Posterior vena cava (tissue), 2 donors: ENCODE data around the gene LCE1C. TPM values are rescaled to one million over a fixed set of nuclear protein-coding genes. Genes with fewer than 3 reads are reported as not detected.

Experiments used
- DNase-seq: peaks from one replicate; pipeline ENCODE4 v3.0.0-alpha.2; 2020; ENCODE audit warnings: low spot score
- intact Hi-C, 2 donors: fragments of 100-400 bp; cut with DNase I; formaldehyde crosslinking; loops; one replicate each; pipeline versions ENCODE4 v1.14.1 to v1.14.2; 2022 to 2023
- total RNA-seq, 2 donors: library from RNA; stranded (reverse); fragmentation: NEBNext Ultra II Directional; extraction: Animal tissue kit (Norgen Biotek cat#: 25700); gene quantifications; one replicate each; pipeline ENCODE4 v1.2.1, GENCODE V29; 2021
- donor health status: DM: yes; HTN: yes; CAD: no.
- donor health status: DM: yes; HTN: yes; CAD: no.

The LCE1C gene
- total RNA-seq, 2 donors from 2014 or later: not detected

DNA sequence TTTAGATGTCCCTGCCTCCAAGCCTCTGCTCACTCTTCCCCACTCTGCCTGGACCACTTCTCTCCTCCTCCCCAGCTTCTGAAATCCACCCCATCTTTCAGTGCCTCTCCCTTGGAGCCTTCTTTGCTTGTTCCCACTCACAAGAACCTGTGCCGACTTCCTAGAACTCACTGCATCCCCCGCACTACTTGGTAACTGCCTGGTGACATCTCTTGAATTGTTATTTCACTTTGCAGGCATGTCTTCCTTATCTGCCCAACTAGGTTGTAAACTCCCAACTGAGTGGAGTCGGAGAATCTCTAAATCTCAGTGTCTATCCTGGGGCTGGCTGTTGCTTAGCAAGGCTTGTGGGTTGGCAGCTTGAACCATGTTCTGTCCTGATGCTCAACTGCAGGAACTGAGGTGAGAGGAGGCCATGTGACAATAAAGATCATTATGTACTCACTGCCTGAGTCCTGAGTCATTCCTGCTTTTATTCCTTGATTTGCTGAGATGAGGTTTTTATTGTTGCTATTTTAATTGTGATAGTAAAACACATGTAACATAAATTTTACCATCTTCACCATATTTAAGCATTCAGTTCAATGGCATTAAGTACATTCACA lies 44.7 kb downstream of the LCE1C start:
- no peak for DNase-seq
- intact Hi-C loops: loop anchor here in 1 of 2 donors (1.0 kb wide), 1 partner anchor 47 kb away; no protein-coding TSS in a partner anchor

GRCh38 chr1:152760551-152761190 lies 45.8 kb downstream of the LCE1C start:
- intact Hi-C loops: loop anchor here in 1 of 2 donors (1.0 kb wide), 1 partner anchor 46 kb away; no protein-coding TSS in a partner anchor

DNA sequence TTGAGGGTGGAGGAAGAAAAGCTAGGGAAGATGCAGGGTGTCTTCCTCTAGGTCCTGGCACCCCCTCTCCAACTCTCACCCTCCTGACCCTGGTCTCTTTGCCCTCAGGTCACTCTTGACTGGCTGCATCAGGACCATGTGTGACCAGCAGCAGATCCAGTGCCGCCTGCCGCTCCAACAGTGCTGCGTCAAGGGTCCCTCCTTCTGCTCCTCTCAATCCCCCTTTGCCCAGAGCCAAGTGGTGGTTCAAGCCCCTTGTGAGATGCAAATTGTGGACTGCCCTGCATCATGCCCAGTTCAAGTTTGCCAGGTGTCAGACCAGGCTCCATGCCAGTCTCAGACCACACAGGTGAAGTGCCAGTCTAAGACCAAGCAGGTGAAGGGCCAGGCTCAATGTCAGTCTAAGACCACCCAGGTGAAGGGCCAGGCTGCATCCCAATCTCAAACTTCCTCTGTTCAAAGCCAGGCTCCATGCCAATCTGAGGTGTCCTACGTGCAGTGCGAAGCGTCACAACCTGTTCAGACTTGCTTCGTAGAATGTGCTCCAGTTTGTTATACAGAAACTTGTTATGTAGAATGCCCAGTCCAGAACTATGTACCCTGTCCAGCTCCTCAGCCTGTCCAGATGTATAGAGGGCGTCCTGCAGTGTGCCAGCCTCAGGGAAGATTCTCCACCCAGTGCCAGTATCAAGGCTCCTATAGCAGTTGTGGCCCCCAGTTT lies 46.8 kb downstream of the LCE1C start:
- intact Hi-C loops: no loop called here
- DNase-seq: no peak

More at GRCh38 chr1:152760551-152761190, 45.8 kb downstream of the LCE1C start:
- DNase-seq: no peak

- intact Hi-C loops: no loop called here
- no peak for DNase-seq
Observed at GRCh38 chr1:152758636-152759035, 47.8 kb downstream of the LCE1C start.

GRCh38 chr1:152757747-152758146 lies 48.7 kb downstream of the LCE1C start, which contains the start of gene KPRP:
Gene KPRP, plus strand, starts transcription at chr1:152758025. Its CDS starts 1,564 bp downstream, at chr1:152759589.
- DNase-seq: no peak
- intact Hi-C loops: no loop called here

DNA sequence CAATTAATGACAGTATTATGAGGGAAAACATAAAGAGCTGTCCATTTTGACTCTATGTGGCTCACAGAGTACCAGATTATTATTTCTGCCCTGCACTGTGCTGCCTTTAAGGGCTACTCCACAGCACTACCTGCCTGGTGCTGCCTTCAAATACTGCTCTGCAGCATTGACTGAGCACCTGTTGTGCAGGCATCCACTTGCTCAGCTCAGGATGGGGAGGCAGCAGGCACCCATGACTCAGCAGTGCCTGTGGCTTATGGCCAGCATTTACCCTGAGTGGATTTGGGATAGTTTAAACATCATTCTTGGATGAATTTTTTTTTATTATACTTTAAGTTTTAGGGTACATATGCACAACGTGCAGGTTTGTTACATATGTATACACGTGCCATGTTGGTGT lies 49.6 kb downstream of the LCE1C start:
- DNase-seq: no peak
- intact Hi-C loops: no loop called here

Other genes starting within 250 kb of the LCE1C start
- not detected for gene LCE3E, start 239.9 kb downstream of the LCE1C start, total RNA-seq
- not detected for gene LCE3D, start 226.1 kb downstream of the LCE1C start, total RNA-seq
- gene LCE3C, start 206.4 kb downstream of the LCE1C start, total RNA-seq: not detected
- gene LCE3B, start 192.8 kb downstream of the LCE1C start, total RNA-seq: not detected
- not detected for gene LCE3A, start 183.5 kb downstream of the LCE1C start, total RNA-seq
- not detected for gene LCE2D, start 143.3 kb downstream of the LCE1C start, total RNA-seq
- not detected for gene LCE2C, start 131.4 kb downstream of the LCE1C start, total RNA-seq
- not detected for gene LCE2B, start 120.5 kb downstream of the LCE1C start, total RNA-seq
- not detected for gene LCE2A, start 108.3 kb downstream of the LCE1C start, total RNA-seq
- gene LCE4A, start 98.5 kb downstream of the LCE1C start, total RNA-seq: not detected
- not detected for gene KPRP, start 48.6 kb downstream of the LCE1C start, total RNA-seq
- not detected for gene LCE1F, start 31.5 kb downstream of the LCE1C start, total RNA-seq
- not detected for gene LCE1E, start 20.4 kb downstream of the LCE1C start, total RNA-seq
- not detected for gene LCE1D, start 9.9 kb downstream of the LCE1C start, total RNA-seq
- gene LCE1B, start 5.3 kb upstream of the LCE1C start, total RNA-seq: not detected
- not detected for gene LCE1A, start 20.8 kb upstream of the LCE1C start, total RNA-seq
- gene LCE6A, start 36.2 kb upstream of the LCE1C start, total RNA-seq: not detected
- gene LCE7A, start 53.3 kb upstream of the LCE1C start, total RNA-seq: not detected
- gene SMCP, start 71.7 kb upstream of the LCE1C start, total RNA-seq: not detected
- not detected for gene IVL, start 101.9 kb upstream of the LCE1C start, total RNA-seq
- not detected for gene SPRR5, start 140.6 kb upstream of the LCE1C start, total RNA-seq
- not detected for gene SPRR4, start 164.0 kb upstream of the LCE1C start, total RNA-seq
- not detected for gene SPRR1A, start 177.4 kb upstream of the LCE1C start, total RNA-seq
- gene SPRR3, start 195.1 kb upstream of the LCE1C start, total RNA-seq: not detected
- not detected for gene SPRR1B, start 224.6 kb upstream of the LCE1C start, total RNA-seq
- not detected for gene SPRR2D, start 234.5 kb upstream of the LCE1C start, total RNA-seq